AG04450 (cell line): ENCODE measurements around the gene CTPS1. TPM values are rescaled to one million over a fixed set of nuclear protein-coding genes. Genes with fewer than 3 reads are reported as not detected.

ENCODE experiments used
- CTCF ChIA-PET: fragments of 300-600, 350-600 bp; formaldehyde crosslinking; extraction: SDS; loops from one replicate; lab custom pipeline; 2022; ENCODE audit warnings: antibody characterized with exemption, inconsistent platforms; lab: Charles Lee
- POLR2A ChIA-PET: fragments of 350-600 bp; formaldehyde crosslinking; extraction: SDS; loops from one replicate; lab custom pipeline; 2021; ENCODE audit warnings: antibody characterized with exemption, inconsistent platforms; lab: Yijun Ruan, JAX
- DNase-seq: peaks from one replicate; pipeline ENCODE4 v3.0.0-alpha.2; 2011; ENCODE audit warnings: low read depth, low spot score
- H3K27ac ChIP-seq: one replicate; pipeline ENCODE4 v1.5.1; 2012; ENCODE audit warnings: low read depth, low read length, control low read depth
- H3K27me3 ChIP-seq: one replicate; pipeline ENCODE4 v1.6.0; 2012; ENCODE audit warnings: low read length; ENCODE audit not compliant: control insufficient read depth, insufficient read depth
- H3K4me3 ChIP-seq: 2 replicates; pipeline ENCODE4 v1.5.1; 2011; ENCODE audit warnings: mild to moderate bottlenecking, low read depth, low read length, control low read depth
- H3K9me3 ChIP-seq: 2 replicates; pipeline ENCODE4 v1.5.1; 2012; ENCODE audit warnings: low read length; ENCODE audit not compliant: control insufficient read depth, insufficient read depth
- polyA plus RNA-seq: library from polyadenylated mRNA; depleted of rRNA; stranded (reverse); fragments of >200 nt; gene quantifications from 2 replicates; pipeline ENCODE4 v1.2.3, GENCODE V29; 2011
- TF ChIP-seq, protein P1 (sequence below): IDR thresholded peaks from 2 replicates; pipeline ENCODE4 v1.5.1; 2011; ENCODE audit warnings: low read depth, low read length, control low read depth, inconsistent platforms

Gene CTPS1
- polyA plus RNA-seq, 1 experiment, result 29.5 TPM

- Histone ChIP-seq H3K4me3 (no peak overlapping the region), H3K27me3 (no peaks in the 10 kb centered on the region), H3K9me3 (no peaks in the 10 kb centered on the region), H3K27ac (no peak overlapping the region)
- POLR2A ChIA-PET, result interaction anchor here (0.6 kb wide), 1 partner anchor 939 kb away, joined by 7 read pairs; no protein-coding TSS in a partner anchor
- CTCF ChIA-PET, result interaction anchor here (0.7 kb wide), 1 partner anchor 103 kb away, joined by 3 read pairs; no protein-coding TSS in a partner anchor
- TF ChIP-seq, protein P1, sequence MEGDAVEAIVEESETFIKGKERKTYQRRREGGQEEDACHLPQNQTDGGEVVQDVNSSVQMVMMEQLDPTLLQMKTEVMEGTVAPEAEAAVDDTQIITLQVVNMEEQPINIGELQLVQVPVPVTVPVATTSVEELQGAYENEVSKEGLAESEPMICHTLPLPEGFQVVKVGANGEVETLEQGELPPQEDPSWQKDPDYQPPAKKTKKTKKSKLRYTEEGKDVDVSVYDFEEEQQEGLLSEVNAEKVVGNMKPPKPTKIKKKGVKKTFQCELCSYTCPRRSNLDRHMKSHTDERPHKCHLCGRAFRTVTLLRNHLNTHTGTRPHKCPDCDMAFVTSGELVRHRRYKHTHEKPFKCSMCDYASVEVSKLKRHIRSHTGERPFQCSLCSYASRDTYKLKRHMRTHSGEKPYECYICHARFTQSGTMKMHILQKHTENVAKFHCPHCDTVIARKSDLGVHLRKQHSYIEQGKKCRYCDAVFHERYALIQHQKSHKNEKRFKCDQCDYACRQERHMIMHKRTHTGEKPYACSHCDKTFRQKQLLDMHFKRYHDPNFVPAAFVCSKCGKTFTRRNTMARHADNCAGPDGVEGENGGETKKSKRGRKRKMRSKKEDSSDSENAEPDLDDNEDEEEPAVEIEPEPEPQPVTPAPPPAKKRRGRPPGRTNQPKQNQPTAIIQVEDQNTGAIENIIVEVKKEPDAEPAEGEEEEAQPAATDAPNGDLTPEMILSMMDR, result no peak
- DNase-seq, result no peak
These were observed 46.7 kb downstream of the CTPS1 start for GRCh38 chr1:41025979-41026819.

DNA sequence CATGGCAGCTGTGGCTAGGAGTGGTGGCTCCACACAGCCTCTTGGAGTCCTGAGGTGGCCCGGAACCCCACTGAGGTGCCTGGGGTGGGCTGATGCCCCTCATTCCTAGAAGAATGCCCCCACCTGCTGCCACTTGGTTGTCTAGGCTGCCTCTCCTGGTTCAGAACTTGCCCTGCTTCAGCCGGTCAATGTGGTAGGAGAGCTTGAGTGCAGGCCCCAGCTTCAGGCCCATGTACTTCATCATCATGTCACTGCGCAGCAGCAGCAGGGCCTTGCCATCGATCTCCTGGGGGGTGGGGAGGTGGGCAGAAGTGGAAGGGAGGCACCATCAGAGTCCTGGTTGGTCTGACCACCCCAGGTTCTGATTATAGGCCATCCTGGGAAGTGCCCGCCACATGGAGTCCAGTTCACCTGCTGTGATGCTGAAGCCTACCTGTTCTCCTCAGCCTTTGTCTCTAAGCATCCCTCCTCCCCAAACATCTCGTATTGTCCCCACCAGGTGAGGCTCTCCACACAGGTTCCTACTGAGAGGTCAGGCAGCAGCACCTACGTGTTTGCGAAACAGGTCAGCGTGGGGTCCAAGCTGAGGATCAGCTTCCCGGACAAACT lies 48.6 kb downstream of the CTPS1 start:
- POLR2A ChIA-PET, result no interaction called here
- CTCF ChIA-PET, result interaction anchor here (0.7 kb wide), 1 partner anchor 36 kb away, joined by 4 read pairs; no protein-coding TSS in a partner anchor
- H3K9me3 ChIP-seq, result no peaks in the 10 kb centered on the region
- no peak for DNase-seq
- TF ChIP-seq, protein P1, result no peak
- no peak overlapping the region for H3K4me3 ChIP-seq
- no peaks in the 10 kb centered on the region for H3K27me3 ChIP-seq
- H3K27ac ChIP-seq, result no peak overlapping the region

GRCh38 chr1:41030872-41031616 lies 51.5 kb downstream of the CTPS1 start:
- H3K27me3 ChIP-seq, result no peaks in the 10 kb centered on the region
- no peak overlapping the region for H3K4me3 ChIP-seq
- no peaks in the 10 kb centered on the region for H3K9me3 ChIP-seq
- TF ChIP-seq, protein P1, result no peak
- no peak for DNase-seq
- POLR2A ChIA-PET, result no interaction called here
- H3K27ac ChIP-seq, result no peak overlapping the region
- CTCF ChIA-PET, result interaction anchor here (0.5 kb wide), 1 partner anchor 210 kb away, joined by 3 read pairs; no protein-coding TSS in a partner anchor

DNA sequence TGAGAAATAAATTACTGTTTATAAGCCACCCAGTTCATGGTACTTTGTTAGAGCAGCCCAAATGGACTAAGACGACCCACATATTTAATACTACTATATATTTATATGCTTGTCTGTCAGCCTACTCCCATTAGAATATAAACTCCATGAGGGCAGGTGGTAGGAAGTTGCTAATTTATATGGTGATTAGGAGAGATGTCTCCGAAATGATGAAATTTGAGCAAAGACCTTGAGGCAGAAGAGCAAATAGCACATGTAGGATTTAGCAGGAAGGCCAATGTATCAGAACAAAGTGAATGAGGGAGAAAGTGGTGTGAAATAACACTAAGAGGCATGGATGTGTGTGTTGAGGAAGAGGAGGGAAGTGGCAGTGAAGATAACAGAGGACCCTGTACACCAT lies 52.7 kb downstream of the CTPS1 start:
- Histone ChIP-seq H3K4me3 (no peak overlapping the region), H3K9me3 (no peaks in the 10 kb centered on the region), H3K27ac (no peak overlapping the region), H3K27me3 (no peaks in the 10 kb centered on the region)
- TF ChIP-seq, protein P1, result no peak
- DNase-seq, result no peak
- ChIA-PET POLR2A (no interaction called here), CTCF (no interaction called here)
